Activated naive CD8-positive, alpha-beta T cell (primary cell): Measurements from ENCODE around the gene PLA2G3.
"Not testable (repeated sequence)": the region's sequence is repeated elsewhere in the genome, so short reads cannot be mapped to it uniquely, and the experiment has no call there.

Experiments
- H3K27ac Mint-ChIP-seq: one replicate; pipeline ENCODE4 v1.8.0; 2021; ENCODE audit warnings: mixed read lengths
- H3K27me3 Mint-ChIP-seq: one replicate; pipeline ENCODE4 v1.8.0; 2021; ENCODE audit warnings: mixed read lengths
- H3K36me3 Mint-ChIP-seq: one replicate; pipeline ENCODE4 v1.8.0; 2021; ENCODE audit warnings: mixed read lengths
- H3K4me1 Mint-ChIP-seq: one replicate; pipeline ENCODE4 v1.8.0; 2021; ENCODE audit warnings: low read depth, mixed read lengths
- H3K4me3 Mint-ChIP-seq: one replicate; pipeline ENCODE4 v1.8.0; 2021; ENCODE audit warnings: mild to moderate bottlenecking, mixed read lengths
- H3K9me3 Mint-ChIP-seq: one replicate; pipeline ENCODE4 v1.8.0; 2021; ENCODE audit warnings: low read depth, mixed read lengths

Gene PLA2G3

GRCh38 chr22:31103899-31104694, 36.2 kb downstream of the PLA2G3 start:
- H3K4me3 Mint-ChIP-seq, result no peak overlapping the region

GRCh38 chr22:31103111-31103510, 37.2 kb downstream of the PLA2G3 start:
- H3K27ac Mint-ChIP-seq, result no peak overlapping the region
- H3K36me3 Mint-ChIP-seq, result peaks cover 3% of the 10 kb centered on the region
- no peak overlapping the region for H3K4me3 Mint-ChIP-seq
- no peaks in the 10 kb centered on the region for H3K9me3 Mint-ChIP-seq
- peaks cover 23% of the 10 kb centered on the region for H3K4me1 Mint-ChIP-seq
- no peaks in the 10 kb centered on the region for H3K27me3 Mint-ChIP-seq

More at GRCh38 chr22:31103899-31104694, 36.2 kb downstream of the PLA2G3 start:
- no peaks in the 10 kb centered on the region for H3K9me3 Mint-ChIP-seq
- H3K27me3 Mint-ChIP-seq, result no peaks in the 10 kb centered on the region
- no peak overlapping the region for H3K27ac Mint-ChIP-seq
- H3K36me3 Mint-ChIP-seq, result peaks cover 3% of the 10 kb centered on the region
- peaks cover 23% of the 10 kb centered on the region for H3K4me1 Mint-ChIP-seq

GRCh38 chr22:31102441-31103081, 37.7 kb downstream of the PLA2G3 start:
- no peak overlapping the region for H3K27ac Mint-ChIP-seq
- H3K4me1 Mint-ChIP-seq, result peaks cover 17% of the 10 kb centered on the region
- H3K4me3 Mint-ChIP-seq, result no peak overlapping the region
- H3K9me3 Mint-ChIP-seq, result no peaks in the 10 kb centered on the region
- peaks cover 3% of the 10 kb centered on the region for H3K36me3 Mint-ChIP-seq
- H3K27me3 Mint-ChIP-seq, result no peaks in the 10 kb centered on the region

GRCh38 chr22:31100762-31101525, 39.4 kb downstream of the PLA2G3 start:
- Mint-ChIP-seq H3K27me3 (no peaks in the 10 kb centered on the region), H3K4me1 (peaks cover 4% of the 10 kb centered on the region), H3K27ac (no peak overlapping the region), H3K4me3 (no peak overlapping the region), H3K9me3 (no peaks in the 10 kb centered on the region), H3K36me3 (peaks cover 3% of the 10 kb centered on the region)

GRCh38 chr22:31099841-31100761, 40.2 kb downstream of the PLA2G3 start:
- Mint-ChIP-seq H3K4me1 (no peaks in the 10 kb centered on the region), H3K4me3 (no peak overlapping the region), H3K27ac (no peak overlapping the region), H3K27me3 (no peaks in the 10 kb centered on the region), H3K9me3 (no peaks in the 10 kb centered on the region), H3K36me3 (no peaks in the 10 kb centered on the region)

GRCh38 chr22:31099386-31099785, 40.9 kb downstream of the PLA2G3 start:
- Mint-ChIP-seq H3K27me3 (no peaks in the 10 kb centered on the region), H3K4me3 (no peak overlapping the region), H3K27ac (no peak overlapping the region), H3K4me1 (no peaks in the 10 kb centered on the region), H3K36me3 (no peaks in the 10 kb centered on the region), H3K9me3 (no peaks in the 10 kb centered on the region)

GRCh38 chr22:31098632-31099110, 41.6 kb downstream of the PLA2G3 start:
- H3K36me3 Mint-ChIP-seq, result no peaks in the 10 kb centered on the region
- H3K4me1 Mint-ChIP-seq, result no peaks in the 10 kb centered on the region
- H3K27ac Mint-ChIP-seq, result no peak overlapping the region
- no peaks in the 10 kb centered on the region for H3K27me3 Mint-ChIP-seq
- H3K4me3 Mint-ChIP-seq, result no peak overlapping the region
- H3K9me3 Mint-ChIP-seq, result no peaks in the 10 kb centered on the region

- H3K27ac Mint-ChIP-seq, result no peak overlapping the region
- no peaks in the 10 kb centered on the region for H3K27me3 Mint-ChIP-seq
- H3K36me3 Mint-ChIP-seq, result no peaks in the 10 kb centered on the region
- no peak overlapping the region for H3K4me3 Mint-ChIP-seq
- no peaks in the 10 kb centered on the region for H3K4me1 Mint-ChIP-seq
- no peaks in the 10 kb centered on the region for H3K9me3 Mint-ChIP-seq
These were observed 42.2 kb downstream of the PLA2G3 start for GRCh38 chr22:31097941-31098631.

- not testable (repeated sequence) for H3K4me1 Mint-ChIP-seq, H3K27me3 Mint-ChIP-seq, H3K36me3 Mint-ChIP-seq, H3K27ac Mint-ChIP-seq, H3K9me3 Mint-ChIP-seq, H3K4me3 Mint-ChIP-seq
These were observed 42.8 kb downstream of the PLA2G3 start for GRCh38 chr22:31097539-31097938.

- H3K27ac Mint-ChIP-seq, result no peak overlapping the region
- H3K27me3 Mint-ChIP-seq, result no peaks in the 10 kb centered on the region
- H3K4me1 Mint-ChIP-seq, result no peaks in the 10 kb centered on the region
- no peak overlapping the region for H3K4me3 Mint-ChIP-seq
- H3K9me3 Mint-ChIP-seq, result no peaks in the 10 kb centered on the region
- H3K36me3 Mint-ChIP-seq, result no peaks in the 10 kb centered on the region
These were observed 43.5 kb downstream of the PLA2G3 start for GRCh38 chr22:31096657-31097279.

GRCh38 chr22:31095637-31096249, 44.6 kb downstream of the PLA2G3 start:
- Mint-ChIP-seq H3K4me3 (no peak overlapping the region), H3K27ac (no peak overlapping the region), H3K27me3 (no peaks in the 10 kb centered on the region), H3K36me3 (no peaks in the 10 kb centered on the region), H3K4me1 (no peaks in the 10 kb centered on the region), H3K9me3 (no peaks in the 10 kb centered on the region)

- Mint-ChIP-seq H3K9me3 (no peaks in the 10 kb centered on the region), H3K4me1 (no peaks in the 10 kb centered on the region), H3K36me3 (no peaks in the 10 kb centered on the region), H3K27me3 (no peaks in the 10 kb centered on the region), H3K27ac (no peak overlapping the region), H3K4me3 (no peak overlapping the region)
These were observed 45.6 kb downstream of the PLA2G3 start for GRCh38 chr22:31094741-31095140.

GRCh38 chr22:31094021-31094551, 46.2 kb downstream of the PLA2G3 start:
- H3K27ac Mint-ChIP-seq, result no peak overlapping the region
- H3K4me3 Mint-ChIP-seq, result no peak overlapping the region
- no peaks in the 10 kb centered on the region for H3K4me1 Mint-ChIP-seq
- H3K27me3 Mint-ChIP-seq, result no peaks in the 10 kb centered on the region
- no peaks in the 10 kb centered on the region for H3K36me3 Mint-ChIP-seq
- no peaks in the 10 kb centered on the region for H3K9me3 Mint-ChIP-seq
